Measurements from ENCODE around the gene KCNK7.

KCNK7 gene

DNA sequence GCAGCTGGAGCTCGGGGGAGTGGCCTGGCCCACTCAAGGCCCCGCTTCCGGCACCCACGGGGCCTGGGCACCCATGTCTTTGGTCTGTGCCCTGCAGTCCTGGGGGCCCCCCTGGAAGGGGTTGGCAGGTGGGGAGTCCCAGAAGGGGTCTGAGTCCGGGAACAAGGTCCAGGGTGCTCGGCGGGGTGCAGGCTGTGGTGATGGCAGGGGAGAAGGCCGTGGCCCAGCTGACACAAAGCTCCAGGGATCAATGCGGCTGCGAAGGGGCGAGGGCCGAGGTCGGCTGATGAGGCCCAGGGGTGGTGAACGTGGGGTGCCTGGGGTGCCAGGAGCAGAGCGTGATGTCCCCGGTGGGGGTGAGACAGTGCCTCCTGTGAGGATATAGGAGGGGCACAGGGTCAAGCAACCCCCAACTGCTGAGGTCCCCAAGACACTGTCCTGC is 2.7 kb upstream of the KCNK7 start:
- Histone ChIP-seq H3K79me2 (ENCODE audit: control insufficient read depth, insufficient read depth, low read length, poor library complexity) (no peaks in the 10 kb centered on the region), H4K12ac (ENCODE audit: low read depth, low read length) (no peak overlapping the region), H3K27ac (ENCODE audit: low read depth, low read length) (no peak overlapping the region), H3K14ac (ENCODE audit: low read length) (no peak overlapping the region), H3K4ac (ENCODE audit: low read depth, low read length) (no peak overlapping the region), H3K4me2 (ENCODE audit: low read length) (no peak overlapping the region), H3K9ac (ENCODE audit: low read length) (no peak overlapping the region), H2AK5ac (ENCODE audit: low read length) (no peak overlapping the region), H2BK120ac (ENCODE audit: insufficient read depth, low read length, poor library complexity) (no peak overlapping the region), H3K27me3 (ENCODE audit: insufficient read depth, low read length) (no peaks in the 10 kb centered on the region), H3K36me3 (ENCODE audit: control insufficient read depth in 1 of 2, insufficient read depth in 2 of 2, low read length in 2 of 2) (peaks cover 28 to 29% of the 10 kb centered on the region in 2 experiments), H3K9me3 (ENCODE audit: insufficient read depth, low read depth, low read length) (peaks cover 1% of the 10 kb centered on the region), H3K4me3 (ENCODE audit: low read depth, low read length) (no peak overlapping the region), H3K23ac (ENCODE audit: low read length) (no peak overlapping the region), H2BK12ac (ENCODE audit: low read length) (no peak overlapping the region), H3K4me1 (ENCODE audit: control insufficient read depth in 1 of 2, insufficient read depth in 2 of 2, low read length in 2 of 2) (no peaks in the 10 kb centered on the region), H4K8ac (ENCODE audit: low read depth, low read length) (no peak overlapping the region), H2AFZ (ENCODE audit: insufficient read depth, low read length, poor library complexity) (no peak overlapping the region), H3K18ac (ENCODE audit: low read length) (no peak overlapping the region), H3K79me1 (ENCODE audit: low read length) (no peaks in the 10 kb centered on the region), H4K91ac (ENCODE audit: low read depth, low read length) (no peak overlapping the region), H2BK5ac (ENCODE audit: low read depth, low read length, poor library complexity) (no peak overlapping the region)
- no CpG with 5 or more reads among the region's 16 CpGs for WGBS (ENCODE audit: extremely low coverage, insufficient coverage, insufficient read length)
- no peak for DNase-seq

DNA sequence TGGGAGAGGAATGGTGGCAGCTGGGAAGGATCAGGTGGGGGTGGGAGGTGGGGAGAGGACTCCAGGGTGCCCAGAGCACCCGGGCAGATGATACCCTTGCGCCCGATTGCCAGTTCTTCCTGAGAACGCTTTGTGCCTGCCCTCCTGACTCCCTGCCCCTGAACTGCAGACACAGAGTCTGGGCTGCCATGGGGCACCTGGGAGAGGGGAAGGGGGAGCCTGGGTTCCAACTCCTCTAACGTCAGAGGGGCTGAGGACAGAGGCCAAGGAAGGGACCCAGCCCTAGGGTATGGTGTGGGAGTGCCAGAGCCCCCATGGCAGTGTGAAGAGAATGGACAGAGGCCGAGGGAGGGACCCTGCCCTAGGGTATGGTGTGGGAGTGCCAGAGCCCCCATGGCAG is 920 bp upstream of the KCNK7 start:
- H3K27ac ChIP-seq (ENCODE audit: low read depth, low read length) = no peak overlapping the region
- no peak for DNase-seq
- WGBS (ENCODE audit: extremely low coverage, insufficient coverage, insufficient read length) = no CpG with 5 or more reads among the region's 6 CpGs

DNA sequence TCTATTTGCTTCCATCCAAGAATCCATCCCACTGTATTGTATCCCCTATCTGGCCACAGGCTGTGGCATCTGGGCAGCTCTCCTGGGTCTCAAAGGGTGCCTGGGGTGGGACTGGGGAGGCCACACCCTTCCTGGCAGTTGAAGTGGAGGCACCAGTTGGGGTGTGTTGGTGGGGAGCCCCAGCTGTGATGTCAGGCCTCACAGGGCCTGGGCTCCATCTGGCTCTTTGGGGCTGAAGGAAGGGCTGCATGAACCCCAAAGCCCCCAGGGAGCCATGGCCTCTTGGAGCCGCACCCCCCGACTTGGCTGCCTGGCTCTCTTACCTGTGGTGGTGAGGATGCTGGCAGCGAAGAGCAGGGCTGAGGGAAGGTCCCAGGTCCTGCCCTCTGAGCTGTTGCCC is 469 bp downstream of the KCNK7 start:
- Histone ChIP-seq H3K27ac (ENCODE audit: low read depth, low read length) (no peak overlapping the region), H3K14ac (ENCODE audit: low read length) (no peak overlapping the region), H4K91ac (ENCODE audit: low read depth, low read length) (no peak overlapping the region), H3K4me3 (ENCODE audit: low read depth, low read length) (no peak overlapping the region), H3K9ac (ENCODE audit: low read length) (no peak overlapping the region), H2AFZ (ENCODE audit: insufficient read depth, low read length, poor library complexity) (no peak overlapping the region), H2BK5ac (ENCODE audit: low read depth, low read length, poor library complexity) (no peak overlapping the region), H3K79me2 (ENCODE audit: control insufficient read depth, insufficient read depth, low read length, poor library complexity) (no peaks in the 10 kb centered on the region), H3K27me3 (ENCODE audit: insufficient read depth, low read length) (peaks cover 5% of the 10 kb centered on the region), H2AK5ac (ENCODE audit: low read length) (no peak overlapping the region), H4K12ac (ENCODE audit: low read depth, low read length) (no peak overlapping the region), H3K18ac (ENCODE audit: low read length) (no peak overlapping the region), H3K23ac (ENCODE audit: low read length) (no peak overlapping the region), H2BK12ac (ENCODE audit: low read length) (no peak overlapping the region), H2BK120ac (ENCODE audit: insufficient read depth, low read length, poor library complexity) (no peak overlapping the region), H3K36me3 (ENCODE audit: control insufficient read depth in 1 of 2, insufficient read depth in 2 of 2, low read length in 2 of 2) (peaks cover 25 to 32% of the 10 kb centered on the region in 2 experiments), H3K4me2 (ENCODE audit: low read length) (no peak overlapping the region), H3K4me1 (ENCODE audit: control insufficient read depth in 1 of 2, insufficient read depth in 2 of 2, low read length in 2 of 2) (peaks cover 0 to 8% of the 10 kb centered on the region in 2 experiments), H4K8ac (ENCODE audit: low read depth, low read length) (no peak overlapping the region), H3K9me3 (ENCODE audit: insufficient read depth, low read depth, low read length) (no peaks in the 10 kb centered on the region), H3K79me1 (ENCODE audit: low read length) (peaks cover 3% of the 10 kb centered on the region), H3K4ac (ENCODE audit: low read depth, low read length) (no peak overlapping the region)
- no peak for DNase-seq
- WGBS (ENCODE audit: extremely low coverage, insufficient coverage, insufficient read length) = no CpG with 5 or more reads among the region's 3 CpGs

More for the DNA sequence above, 920 bp upstream of the KCNK7 start:
- no peaks in the 10 kb centered on the region for H3K9me3 ChIP-seq (ENCODE audit: insufficient read depth, low read depth, low read length)
- no peak overlapping the region for H2BK5ac ChIP-seq (ENCODE audit: low read depth, low read length, poor library complexity)
- no peak overlapping the region for H3K14ac ChIP-seq (ENCODE audit: low read length)
- peaks cover 3% of the 10 kb centered on the region for H3K79me1 ChIP-seq (ENCODE audit: low read length)
- H2BK120ac ChIP-seq (ENCODE audit: insufficient read depth, low read length, poor library complexity) = no peak overlapping the region
- no peak overlapping the region for H4K91ac ChIP-seq (ENCODE audit: low read depth, low read length)
- H2AK5ac ChIP-seq (ENCODE audit: low read length) = no peak overlapping the region
- no peak overlapping the region for H2BK12ac ChIP-seq (ENCODE audit: low read length)
- no peaks in the 10 kb centered on the region for H3K79me2 ChIP-seq (ENCODE audit: control insufficient read depth, insufficient read depth, low read length, poor library complexity)
- H2AFZ ChIP-seq (ENCODE audit: insufficient read depth, low read length, poor library complexity) = no peak overlapping the region
- peaks cover 24 to 30% of the 10 kb centered on the region in 2 experiments for H3K36me3 ChIP-seq (ENCODE audit: control insufficient read depth in 1 of 2, insufficient read depth in 2 of 2, low read length in 2 of 2)
- H3K4me2 ChIP-seq (ENCODE audit: low read length) = no peak overlapping the region
- peaks cover 0 to 8% of the 10 kb centered on the region in 2 experiments for H3K4me1 ChIP-seq (ENCODE audit: control insufficient read depth in 1 of 2, insufficient read depth in 2 of 2, low read length in 2 of 2)
- no peak overlapping the region for H3K4ac ChIP-seq (ENCODE audit: low read depth, low read length)
- H3K4me3 ChIP-seq (ENCODE audit: low read depth, low read length) = no peak overlapping the region
- no peak overlapping the region for H3K18ac ChIP-seq (ENCODE audit: low read length)
- no peak overlapping the region for H4K12ac ChIP-seq (ENCODE audit: low read depth, low read length)
- no peak overlapping the region for H4K8ac ChIP-seq (ENCODE audit: low read depth, low read length)
- no peak overlapping the region for H3K9ac ChIP-seq (ENCODE audit: low read length)
- peaks cover 5% of the 10 kb centered on the region for H3K27me3 ChIP-seq (ENCODE audit: insufficient read depth, low read length)
- no peak overlapping the region for H3K23ac ChIP-seq (ENCODE audit: low read length)

- no CpG with 5 or more reads among the region's 26 CpGs for WGBS (ENCODE audit: extremely low coverage, insufficient coverage, insufficient read length)
- H4K12ac ChIP-seq (ENCODE audit: low read depth, low read length) = no peak overlapping the region
Observed at GRCh38 chr11:65593518-65594414, 1.8 kb downstream of the KCNK7 start.

More at GRCh38 chr11:65593518-65594414, 1.8 kb downstream of the KCNK7 start:
- no peak overlapping the region for H3K27ac ChIP-seq (ENCODE audit: low read depth, low read length)
- no peaks in the 10 kb centered on the region for H3K79me2 ChIP-seq (ENCODE audit: control insufficient read depth, insufficient read depth, low read length, poor library complexity)
- peaks cover 0 to 8% of the 10 kb centered on the region in 2 experiments for H3K4me1 ChIP-seq (ENCODE audit: control insufficient read depth in 1 of 2, insufficient read depth in 2 of 2, low read length in 2 of 2)
- H4K8ac ChIP-seq (ENCODE audit: low read depth, low read length) = no peak overlapping the region
- peaks cover 5% of the 10 kb centered on the region for H3K27me3 ChIP-seq (ENCODE audit: insufficient read depth, low read length)
- no peak overlapping the region for H2BK5ac ChIP-seq (ENCODE audit: low read depth, low read length, poor library complexity)
- no peak overlapping the region for H4K91ac ChIP-seq (ENCODE audit: low read depth, low read length)
- no peak overlapping the region for H2BK12ac ChIP-seq (ENCODE audit: low read length)
- no peak overlapping the region for H3K9ac ChIP-seq (ENCODE audit: low read length)
- H3K4me3 ChIP-seq (ENCODE audit: low read depth, low read length) = no peak overlapping the region
- peaks cover 4% of the 10 kb centered on the region for H3K9me3 ChIP-seq (ENCODE audit: insufficient read depth, low read depth, low read length)
- H2AK5ac ChIP-seq (ENCODE audit: low read length) = no peak overlapping the region
- H3K23ac ChIP-seq (ENCODE audit: low read length) = no peak overlapping the region
- H3K79me1 ChIP-seq (ENCODE audit: low read length) = peaks cover 3% of the 10 kb centered on the region
- no peak overlapping the region for H3K4ac ChIP-seq (ENCODE audit: low read depth, low read length)
- H2AFZ ChIP-seq (ENCODE audit: insufficient read depth, low read length, poor library complexity) = no peak overlapping the region
- H3K4me2 ChIP-seq (ENCODE audit: low read length) = no peak overlapping the region
- H3K18ac ChIP-seq (ENCODE audit: low read length) = no peak overlapping the region
- H3K36me3 ChIP-seq (ENCODE audit: control insufficient read depth in 1 of 2, insufficient read depth in 2 of 2, low read length in 2 of 2) = peaks cover 20 to 23% of the 10 kb centered on the region in 2 experiments
- H3K14ac ChIP-seq (ENCODE audit: low read length) = no peak overlapping the region
- H2BK120ac ChIP-seq (ENCODE audit: insufficient read depth, low read length, poor library complexity) = no peak overlapping the region
- peak in 1 of 2 donors; percentile 50 for DNase-seq

All from trophoblast cell (in vitro differentiated cells and primary cell).